ENCODE data around the gene CREB3L1.

- TF ChIP-seq CTCF (IDR thresholded peaks at IDR 0.05) = no peak
- no peak for TF ChIP-seq ZFX (IDR thresholded peaks at IDR 0.05; ENCODE audit: borderline replicate concordance)
Observed at GRCh38 chr11:46361283-46362155, 84.1 kb downstream of the CREB3L1 start.

Data from 22Rv1 (cell line).